Kidney (tissue), 14 donors: Measurements from ENCODE around the gene FAM162A. TPM values are rescaled to one million over a fixed set of nuclear protein-coding genes. Genes with fewer than 3 reads are reported as not detected.

Source experiments
- DNase-seq, 5 donors: peaks; one replicate each; pipeline ENCODE4 v3.0.0-alpha.2; 2013 to 2020
- FAIRE-seq: peaks from 2 replicates; lab custom pipeline; 2012; peaks lifted over from hg19 to GRCh38; lab: Jason Lieb, UNC
- H3K27ac ChIP-seq, 2 donors: one replicate each; pipeline ENCODE4 v1.7.0; 2013; ENCODE audit warnings: low read depth in 2 of 2, low read length in 2 of 2, inconsistent platforms in 1 of 2
- H3K27me3 ChIP-seq: one replicate; pipeline ENCODE4 v1.7.1; 2013; ENCODE audit warnings: low read length, inconsistent platforms; ENCODE audit not compliant: control insufficient read depth, insufficient read depth
- H3K36me3 ChIP-seq, 3 donors: one replicate each; pipeline versions ENCODE4 v1.7.0 to v1.7.1; 2013; ENCODE audit warnings: low read length in 3 of 3, control low read depth in 1 of 3, inconsistent platforms in 1 of 3; ENCODE audit not compliant: insufficient read depth in 3 of 3, control insufficient read depth in 2 of 3
- H3K4me1 ChIP-seq, 3 donors: one replicate each; pipeline versions ENCODE4 v1.7.0 to v1.7.1; 2013; ENCODE audit warnings: low read length in 3 of 3, inconsistent platforms in 1 of 3, low read depth in 1 of 3; ENCODE audit not compliant: control insufficient read depth in 2 of 3, insufficient read depth in 2 of 3
- H3K4me3 ChIP-seq, 3 donors: one replicate each; pipeline versions ENCODE4 v1.7.0 to v1.8.1; 2013; ENCODE audit warnings: low read length in 3 of 3, control low read depth in 1 of 3, inconsistent platforms in 1 of 3
- H3K9ac ChIP-seq, 3 donors: one replicate each; pipeline versions ENCODE4 v1.7.0 to v1.7.1; 2013; ENCODE audit warnings: low read length in 3 of 3, control low read depth in 1 of 3, inconsistent platforms in 1 of 3
- H3K9me3 ChIP-seq, 3 donors: one replicate each; pipeline versions ENCODE4 v1.7.0 to v1.7.1; 2013; ENCODE audit warnings: low read length in 3 of 3, control low read depth in 1 of 3, inconsistent platforms in 1 of 3; ENCODE audit not compliant: control insufficient read depth in 2 of 3, insufficient read depth in 1 of 3
- intact Hi-C: fragments of 100-400 bp; cut with DNase I; formaldehyde crosslinking; loops from one replicate; pipeline ENCODE4 v1.11.1; 2022
- polyA plus RNA-seq: library from polyadenylated mRNA; stranded (reverse); fragments of 350-450 nt; fragmentation: Illumina TruSeq; extraction: RNeasy Lipid Tissue Mini Kit (QIAGEN cat#74804); gene quantifications from one replicate; pipeline ENCODE4 v1.2.3, GENCODE V29; 2014; ENCODE audit warnings: low read depth, low replicate concordance; ENCODE audit not compliant: insufficient read depth
- total RNA-seq: library from RNA; stranded (reverse); fragmentation: NEBNext Ultra II Directional; extraction: Animal tissue kit (Norgen Biotek cat#: 25700); gene quantifications from one replicate; pipeline ENCODE4 v1.2.1, GENCODE V29; 2021
- TF ChIP-seq, protein P1 (sequence below): IDR thresholded peaks from 3 replicates; pipeline ENCODE4 v1.5.1; 2012; ENCODE audit warnings: mild to moderate bottlenecking, moderate library complexity, borderline replicate concordance; ENCODE audit not compliant: insufficient read depth; ENCODE audit errors: extremely low read depth
- donor health status: control.
- donor health status: control.
- donor health status: control.
- donor health status: control.
- donor health status: control.
- donor health status: DM: yes; HTN: yes; CAD: no.
- donor health status: Normal renal cell carcinoma (clear cell type).

FAM162A gene
- total and polyA plus RNA-seq, 2 donors from 2014 or later: 46.6 to 213 TPM

- Histone ChIP-seq H3K4me3 (no peak overlapping the region), H3K9ac (no peak overlapping the region), H3K36me3 (peaks cover 6 to 73% (median 34%) of the 10 kb centered on the region in 3 donors), H3K27ac (no peak overlapping the region), H3K27me3 (no peaks in the 10 kb centered on the region), H3K4me1 (no peaks in the 10 kb centered on the region), H3K9me3 (no peaks in the 10 kb centered on the region)
- TF ChIP-seq, protein P1, sequence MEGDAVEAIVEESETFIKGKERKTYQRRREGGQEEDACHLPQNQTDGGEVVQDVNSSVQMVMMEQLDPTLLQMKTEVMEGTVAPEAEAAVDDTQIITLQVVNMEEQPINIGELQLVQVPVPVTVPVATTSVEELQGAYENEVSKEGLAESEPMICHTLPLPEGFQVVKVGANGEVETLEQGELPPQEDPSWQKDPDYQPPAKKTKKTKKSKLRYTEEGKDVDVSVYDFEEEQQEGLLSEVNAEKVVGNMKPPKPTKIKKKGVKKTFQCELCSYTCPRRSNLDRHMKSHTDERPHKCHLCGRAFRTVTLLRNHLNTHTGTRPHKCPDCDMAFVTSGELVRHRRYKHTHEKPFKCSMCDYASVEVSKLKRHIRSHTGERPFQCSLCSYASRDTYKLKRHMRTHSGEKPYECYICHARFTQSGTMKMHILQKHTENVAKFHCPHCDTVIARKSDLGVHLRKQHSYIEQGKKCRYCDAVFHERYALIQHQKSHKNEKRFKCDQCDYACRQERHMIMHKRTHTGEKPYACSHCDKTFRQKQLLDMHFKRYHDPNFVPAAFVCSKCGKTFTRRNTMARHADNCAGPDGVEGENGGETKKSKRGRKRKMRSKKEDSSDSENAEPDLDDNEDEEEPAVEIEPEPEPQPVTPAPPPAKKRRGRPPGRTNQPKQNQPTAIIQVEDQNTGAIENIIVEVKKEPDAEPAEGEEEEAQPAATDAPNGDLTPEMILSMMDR: no peak
- FAIRE-seq (no peak), DNase-seq (no peak)
- intact Hi-C loops: no loop called here
Measured at GRCh38 chr3:122407946-122408345, 24.0 kb downstream of the FAM162A start.

DNA sequence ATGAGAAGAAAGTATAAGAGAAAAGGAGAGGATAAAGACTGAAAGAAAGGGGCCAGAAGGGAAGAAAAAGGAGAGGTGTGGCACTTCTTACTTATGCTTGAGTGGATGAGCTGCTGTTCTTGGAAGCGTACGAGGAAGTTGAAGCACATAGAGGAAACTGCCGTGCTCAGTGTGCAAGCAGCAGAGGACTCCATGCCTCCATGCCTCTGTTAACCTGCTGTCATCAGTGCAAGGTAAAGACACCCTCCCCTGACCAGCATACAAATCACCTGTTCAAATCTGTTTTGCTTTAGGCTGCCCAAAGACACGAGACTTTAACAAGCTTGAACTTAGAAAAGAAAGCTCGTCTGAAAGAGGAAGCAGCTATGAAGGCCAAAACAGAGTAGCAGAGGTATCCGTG lies 25.5 kb downstream of the FAM162A start:
- Histone ChIP-seq H3K27ac (no peak overlapping the region), H3K4me1 (peaks cover 0 to under 1% (median 0%) of the 10 kb centered on the region in 3 donors), H3K9me3 (no peaks in the 10 kb centered on the region), H3K4me3 (no peak overlapping the region), H3K9ac (no peak overlapping the region), H3K36me3 (peaks cover 6 to 58% (median 26%) of the 10 kb centered on the region in 3 donors), H3K27me3 (no peaks in the 10 kb centered on the region)
- intact Hi-C loops: no loop called here
- no peak for FAIRE-seq
- DNase-seq: no peak
- TF ChIP-seq, protein P1: no peak

DNA sequence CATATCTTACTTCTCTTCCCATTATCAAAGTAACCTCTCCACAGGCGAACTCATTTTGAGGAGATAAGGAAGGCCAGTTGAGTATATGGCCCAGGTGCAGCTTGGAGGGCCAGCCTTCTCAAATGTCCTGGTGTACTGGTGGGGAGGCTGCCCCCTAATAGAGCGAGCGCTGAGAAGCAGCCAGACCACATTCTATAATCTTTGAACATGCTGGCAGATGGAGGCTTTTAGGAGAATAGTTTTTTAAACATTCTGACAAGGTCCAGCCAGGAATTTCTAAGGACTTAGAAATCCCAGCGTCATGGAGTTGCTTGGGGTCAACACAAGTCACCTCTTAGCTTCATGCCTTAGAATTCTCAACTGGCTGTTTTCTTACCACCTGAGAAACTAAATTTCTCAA lies 26.1 kb downstream of the FAM162A start:
- FAIRE-seq: no peak
- TF ChIP-seq, protein P1: no peak

GRCh38 chr3:122410639-122411038 lies 26.7 kb downstream of the FAM162A start:
- no peaks in the 10 kb centered on the region for H3K27me3 ChIP-seq
- intact Hi-C loops: no loop called here
- no peak overlapping the region for H3K9ac ChIP-seq
- no peak overlapping the region for H3K4me3 ChIP-seq
- no peaks in the 10 kb centered on the region for H3K9me3 ChIP-seq
- no peak overlapping the region for H3K27ac ChIP-seq
- TF ChIP-seq, protein P1: no peak
- peaks cover 6 to 49% (median 18%) of the 10 kb centered on the region in 3 donors for H3K36me3 ChIP-seq
- FAIRE-seq: no peak
- peaks cover 3 to 10% (median 6%) of the 10 kb centered on the region in 3 donors for H3K4me1 ChIP-seq
- no peak for DNase-seq

More for the DNA sequence above, 26.1 kb downstream of the FAM162A start:
- DNase-seq: no peak
- Histone ChIP-seq H3K9ac (no peak overlapping the region), H3K27ac (no peak overlapping the region), H3K9me3 (no peaks in the 10 kb centered on the region), H3K4me3 (no peak overlapping the region), H3K27me3 (no peaks in the 10 kb centered on the region), H3K36me3 (peaks cover 6 to 54% (median 20%) of the 10 kb centered on the region in 3 donors), H3K4me1 (peaks cover 2 to 7% (median 4%) of the 10 kb centered on the region in 3 donors)
- intact Hi-C loops: no loop called here
